ENCODE results near the gene ELAC2. TPM values are rescaled to one million over a fixed set of nuclear protein-coding genes. Genes with fewer than 3 reads are reported as not detected.

Gene ELAC2
- total and polyA plus RNA-seq, 2 of the 8 experiments (the other 6 are each of a cell fraction or from before 2014, with no cell fraction given) = 91.6 to 127 TPM

- DNase-seq (ENCODE audit: low read depth in 1 of 2, low spot score in 2 of 2) (no peak), FAIRE-seq (no peak)
- 88% methylated on average over 11 of the region's 11 CpGs; no CpG with 5 or more reads in 1 of the 2 experiments for WGBS, 2 experiments (ENCODE audit: extremely low coverage in 1 of 2, insufficient coverage in 1 of 2, insufficient read length in 1 of 2, insufficient replicate concordance in 2 of 2, low coverage in 1 of 2, low lambda C conversion rate in 2 of 2, missing lambda C conversion rate in 1 of 2)
- Histone ChIP-seq H3K14ac (ENCODE audit: insufficient read length) (no peak overlapping the region), H2BK20ac (ENCODE audit: low read length) (no peak overlapping the region), H2BK120ac (replicated peaks; ENCODE audit: low read depth, low read length) (no peak overlapping the region), H3K4me1 (replicated peaks in 1 of 4; ENCODE audit: control insufficient read depth in 3 of 4, insufficient read depth in 4 of 4, low read length in 3 of 4) (no peaks in the 10 kb centered on the region; a peak in 2 of 7 replicates), H3K23me2 (ENCODE audit: low read depth, low read length) (peaks cover 2% of the 10 kb centered on the region; the same call in 1 of the 2 replicates), H3K79me1 (ENCODE audit: low read depth, low read length) (no peaks in the 10 kb centered on the region), H3K36me3 (ENCODE audit: control insufficient read depth in 2 of 4, insufficient read depth in 4 of 4, low read length in 3 of 4) (peaks cover 0 to 4% (median 0%) of the 10 kb centered on the region in 4 experiments; a peak in 2 of 8 replicates), H3K23ac (ENCODE audit: insufficient read length) (no peak overlapping the region), H3K4me2 (ENCODE audit: insufficient read depth in 1 of 2, low read depth in 2 of 2, low read length in 2 of 2) (no peak overlapping the region), H3K56ac (replicated peaks; ENCODE audit: insufficient read length, low read depth, low read length) (no peak overlapping the region), H4K20me1 (replicated peaks in 1 of 2; ENCODE audit: control insufficient read depth in 1 of 2, insufficient read depth in 2 of 2, low read length in 2 of 2) (no peaks in the 10 kb centered on the region), H2BK15ac (ENCODE audit: low read length) (no peak overlapping the region), H4K5ac (ENCODE audit: insufficient read length, low read depth, low read length) (no peak overlapping the region), H3K79me2 (ENCODE audit: control insufficient read depth in 1 of 2, insufficient read depth in 2 of 2, low read length in 2 of 2) (no peaks in the 10 kb centered on the region), H3K27me3 (replicated peaks in 1 of 4; ENCODE audit: control insufficient read depth in 3 of 4, extremely low read depth in 1 of 4, insufficient read depth in 3 of 4, low read length in 3 of 4) (no peaks in the 10 kb centered on the region), H4K91ac (replicated peaks; ENCODE audit: insufficient read length, low read length) (no peak overlapping the region), H3K27ac (ENCODE audit: low read depth, low read length) (no peak overlapping the region), H3K4ac (replicated peaks; ENCODE audit: insufficient read length, low read depth, low read length) (no peak overlapping the region), H3K18ac (ENCODE audit: extremely low read depth, low read length) (no peak overlapping the region), H3K9ac (replicated peaks in 1 of 4; ENCODE audit: extremely low read depth in 1 of 4, low read depth in 3 of 4, low read length in 3 of 4) (no peak overlapping the region), H2BK12ac (ENCODE audit: low read depth, low read length) (no peak overlapping the region), H2BK5ac (ENCODE audit: low read depth, low read length) (no peak overlapping the region), H3K9me3 (ENCODE audit: insufficient read depth in 2 of 2, low read depth in 1 of 2, low read length in 1 of 2) (no peaks in the 10 kb centered on the region), H4K8ac (ENCODE audit: extremely low read depth, insufficient read depth, low read length) (no peak overlapping the region), H2AK5ac (ENCODE audit: low read depth, low read length) (no peak overlapping the region), H2AFZ (ENCODE audit: low read length) (no peak overlapping the region), H3K4me3 (ENCODE audit: extremely low read depth in 1 of 4, insufficient read depth in 2 of 4, low read depth in 3 of 4, low read length in 4 of 4) (no peak overlapping the region)
- CTCF ChIA-PET (ENCODE audit: partially characterized antibody) = interaction anchor here (0.8 kb wide), 1 partner anchor 56 kb away, joined by 3 read pairs; no protein-coding TSS in a partner anchor
- POLR2A ChIA-PET (ENCODE audit: partially characterized antibody) = interaction anchor here (0.8 kb wide), 1 partner anchor 10 kb away, joined by 3 read pairs; no protein-coding TSS in a partner anchor
- TF ChIP-seq MAX (IDR thresholded peaks at IDR 0.05) (no peak), SIRT6 (IDR thresholded peaks at IDR 0.05; ENCODE audit: low read length) (no peak), TBP (IDR thresholded peaks at IDR 0.05; ENCODE audit: low read depth, low read length) (no peak)
Measured at GRCh38 chr17:12967962-12968361, 49.9 kb downstream of the ELAC2 start.

All from H1 (cell line).